NOMO-1 treated with DMSO at 0.1 percent for 48 hours (cell line): ENCODE data around the gene WLS.

Experiments
- DNase-seq: peaks from one replicate; lab custom pipeline; 2025; ENCODE audit not compliant: unreplicated experiment; lab: John Stamatoyannopoulos, UW

The WLS gene

GRCh38 chr1:68142036-68142435, 90.3 kb downstream of the WLS start:
- no peak for DNase-seq

GRCh38 chr1:68141071-68142021, 91.0 kb downstream of the WLS start:
- DNase-seq = no peak

GRCh38 chr1:68140536-68140935, 91.8 kb downstream of the WLS start:
- no peak for DNase-seq

GRCh38 chr1:68136187-68136586, 96.1 kb downstream of the WLS start:
- no peak for DNase-seq

GRCh38 chr1:68132426-68133130, 99.7 kb downstream of the WLS start:
- DNase-seq = no peak

- no peak for DNase-seq
Observed at GRCh38 chr1:68131261-68131660, 101.1 kb downstream of the WLS start.

- DNase-seq = no peak
Observed at GRCh38 chr1:68129536-68130250, 102.6 kb downstream of the WLS start.

- DNase-seq = no peak
Observed at GRCh38 chr1:68128820-68129219, 103.5 kb downstream of the WLS start.

GRCh38 chr1:68128157-68128556, 104.2 kb downstream of the WLS start:
- no peak for DNase-seq

- DNase-seq = no peak
Observed at GRCh38 chr1:68121536-68121935, 110.8 kb downstream of the WLS start.

GRCh38 chr1:68120136-68120791, 112.1 kb downstream of the WLS start:
- DNase-seq = peak; percentile 58

GRCh38 chr1:68119445-68119844, 112.9 kb downstream of the WLS start:
- no peak for DNase-seq

GRCh38 chr1:68117416-68117815, 114.9 kb downstream of the WLS start:
- DNase-seq = no peak

- DNase-seq = peak; percentile 28
Observed at GRCh38 chr1:68116643-68117235, 115.6 kb downstream of the WLS start.

- no peak for DNase-seq
Observed at GRCh38 chr1:68115308-68115707, 117.0 kb downstream of the WLS start.

GRCh38 chr1:68113966-68114365, 118.4 kb downstream of the WLS start:
- DNase-seq = no peak

- DNase-seq = no peak
Observed at GRCh38 chr1:68112835-68113243, 119.5 kb downstream of the WLS start.

- DNase-seq = no peak
Observed at GRCh38 chr1:68111519-68112436, 120.5 kb downstream of the WLS start.

- DNase-seq = no peak
Observed at GRCh38 chr1:68107771-68108170, 124.6 kb downstream of the WLS start.
